Measurements from ENCODE around the gene IKZF2.

Gene IKZF2

GRCh38 chr2:213152065-213152794 lies 818 bp upstream of the IKZF2 start:
- peak in 1 of 2 experiments; percentile 55 for DNase-seq

GRCh38 chr2:213150315-213151097 lies 906 bp downstream of the IKZF2 start:
- DNase-seq = no peak

DNA sequence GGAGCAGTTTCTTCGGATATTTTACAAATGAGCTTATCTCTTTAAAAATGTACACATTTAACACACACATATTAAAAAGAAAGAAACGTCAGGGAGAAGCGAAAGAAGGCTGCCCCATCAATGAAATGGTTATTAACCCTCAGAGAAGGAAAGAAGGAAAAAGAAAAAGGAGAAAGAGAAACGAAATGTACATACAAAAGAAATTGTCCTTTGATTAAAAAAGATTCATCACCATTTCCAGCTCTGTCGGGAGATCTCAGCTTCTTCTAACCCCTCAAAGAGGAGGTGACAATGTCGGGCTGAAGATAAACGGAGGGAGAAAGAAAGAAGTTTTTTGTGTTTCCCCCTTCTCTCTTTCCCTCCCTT lies 1.5 kb downstream of the IKZF2 start:
- DNase-seq = no peak

DNA sequence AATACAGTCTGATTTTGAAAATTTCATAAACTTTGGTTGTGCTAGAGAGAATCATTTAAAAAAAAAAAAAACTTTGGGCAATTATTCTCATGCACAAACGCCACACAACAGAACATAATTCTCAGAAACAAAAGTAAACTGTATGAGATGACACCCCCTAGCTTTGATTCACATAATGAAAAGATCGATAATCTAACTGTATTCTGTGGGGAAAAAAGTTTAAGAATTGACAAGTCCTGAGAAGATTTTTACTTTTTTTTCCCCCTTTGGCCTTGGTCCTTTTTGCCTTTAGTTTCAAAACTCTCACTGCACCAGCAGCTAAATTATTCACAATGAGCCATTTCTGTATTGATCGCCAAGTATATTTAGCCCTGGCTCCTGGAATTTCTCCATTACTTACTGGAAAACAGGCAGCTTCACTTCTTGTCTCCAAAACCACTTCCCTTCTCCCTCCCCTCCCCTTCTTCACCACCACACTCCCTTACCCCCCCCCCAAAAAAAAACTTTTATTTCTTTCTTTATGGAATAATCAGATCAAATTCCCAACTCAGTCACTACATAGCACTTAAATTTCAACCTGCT lies 2.0 kb downstream of the IKZF2 start:
- DNase-seq = no peak

- no peak for DNase-seq
Observed at GRCh38 chr2:213148572-213149261, 2.7 kb downstream of the IKZF2 start.

GRCh38 chr2:213147538-213147937 lies 3.9 kb downstream of the IKZF2 start:
- DNase-seq = no peak

GRCh38 chr2:213145715-213146242 lies 5.6 kb downstream of the IKZF2 start:
- DNase-seq = no peak

DNA sequence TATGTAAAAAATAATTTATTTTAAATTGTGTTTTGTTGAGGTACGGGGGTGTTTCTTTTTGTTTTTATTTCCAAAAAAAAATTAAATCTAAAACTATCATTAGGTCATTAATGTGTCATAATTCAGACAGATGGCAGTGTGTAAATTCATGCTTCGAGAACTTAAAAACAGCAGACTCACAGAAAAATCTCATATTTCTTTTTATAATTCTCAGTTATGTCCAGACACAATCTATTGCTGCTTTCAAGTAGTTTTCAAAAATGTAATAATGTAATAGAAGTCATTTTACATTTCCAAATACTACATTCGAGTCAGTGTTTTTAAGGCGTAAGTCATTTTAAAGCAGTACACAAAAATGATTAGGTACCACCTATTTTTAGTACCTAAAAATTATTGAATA lies 14.3 kb downstream of the IKZF2 start:
- DNase-seq = no peak

DNA sequence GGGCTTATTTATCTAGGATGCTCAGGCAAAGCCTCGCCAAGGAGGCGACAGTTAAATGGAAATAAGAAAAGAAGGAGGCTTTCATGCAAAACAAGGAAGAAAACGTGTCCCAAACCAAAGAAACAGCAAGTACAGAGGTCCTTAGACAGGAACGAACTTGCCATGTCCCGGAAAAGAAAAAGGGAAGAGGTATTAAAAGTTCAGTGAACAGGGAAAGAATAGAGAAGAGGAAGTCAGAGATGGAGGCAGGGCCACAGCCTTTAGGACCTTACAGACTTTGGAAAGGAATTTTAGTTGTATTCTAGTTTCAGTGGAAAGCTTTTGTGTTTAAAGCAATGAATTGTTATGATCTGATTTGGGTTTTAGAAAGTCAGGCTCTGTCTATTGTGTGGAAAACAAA lies 22.1 kb downstream of the IKZF2 start:
- DNase-seq = no peak

- DNase-seq = no peak
Observed at GRCh38 chr2:213125646-213126347, 25.6 kb downstream of the IKZF2 start.

GRCh38 chr2:213122725-213123124 lies 28.7 kb downstream of the IKZF2 start:
- DNase-seq = peak in 1 of 2 experiments; percentile 52

DNA sequence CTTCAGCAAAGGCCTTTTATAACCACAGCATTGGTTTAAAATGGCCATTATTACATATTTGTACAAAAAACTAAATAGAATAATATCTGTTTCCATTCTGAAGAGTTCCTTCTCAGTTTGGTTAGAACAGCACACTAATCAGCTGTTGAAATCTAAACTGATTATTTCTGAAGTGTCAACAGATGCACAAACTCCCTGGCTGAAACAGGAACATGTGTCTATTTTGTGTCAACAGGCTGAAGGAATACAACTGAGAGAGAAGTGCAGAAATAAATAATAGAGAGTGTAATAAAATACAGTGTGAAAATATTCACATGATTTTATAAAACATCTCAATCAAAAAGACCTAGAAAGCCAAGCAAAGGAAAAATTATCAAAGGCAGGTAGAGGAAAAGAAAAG lies 29.7 kb downstream of the IKZF2 start:
- DNase-seq = no peak

- no peak for DNase-seq
Observed at GRCh38 chr2:213119061-213119809, 32.2 kb downstream of the IKZF2 start.

DNA sequence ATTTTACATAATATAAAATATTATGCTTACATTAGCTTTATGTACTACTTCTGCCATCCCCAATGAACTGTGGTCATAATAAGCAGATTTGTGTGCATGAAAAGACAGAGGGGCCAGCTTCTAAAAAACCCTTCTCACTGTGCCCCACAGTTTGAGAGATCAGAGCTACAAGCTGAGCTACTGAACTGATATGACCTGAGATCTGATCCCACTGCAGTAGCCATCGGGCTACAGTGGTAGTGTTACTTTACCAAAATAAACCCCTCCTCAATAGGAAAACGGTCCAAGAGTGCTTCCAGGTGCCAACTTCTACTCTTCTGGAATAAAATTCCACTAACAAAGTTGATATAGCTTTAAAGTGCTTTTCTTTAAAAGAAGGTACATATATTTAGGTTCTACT lies 43.1 kb downstream of the IKZF2 start:
- no peak for DNase-seq

DNA sequence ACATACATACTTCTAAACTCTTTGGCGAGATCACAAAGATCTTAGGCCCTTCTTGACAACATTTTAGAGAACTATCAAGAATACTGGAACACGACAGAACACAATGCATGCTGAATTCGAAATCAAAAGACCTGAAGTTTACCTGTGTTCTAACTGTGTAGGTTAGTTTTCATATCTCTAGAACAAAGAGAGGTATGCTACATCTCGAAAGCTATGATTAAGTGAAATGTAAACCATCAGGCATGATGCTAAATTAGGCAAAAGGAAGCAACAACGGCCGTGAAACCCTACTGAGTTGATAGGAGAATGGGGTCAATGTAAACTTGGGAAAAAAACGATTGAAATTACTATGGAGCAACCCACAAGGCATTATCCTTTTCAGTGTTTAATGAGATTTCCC lies 43.7 kb downstream of the IKZF2 start:
- DNase-seq = no peak

DNA sequence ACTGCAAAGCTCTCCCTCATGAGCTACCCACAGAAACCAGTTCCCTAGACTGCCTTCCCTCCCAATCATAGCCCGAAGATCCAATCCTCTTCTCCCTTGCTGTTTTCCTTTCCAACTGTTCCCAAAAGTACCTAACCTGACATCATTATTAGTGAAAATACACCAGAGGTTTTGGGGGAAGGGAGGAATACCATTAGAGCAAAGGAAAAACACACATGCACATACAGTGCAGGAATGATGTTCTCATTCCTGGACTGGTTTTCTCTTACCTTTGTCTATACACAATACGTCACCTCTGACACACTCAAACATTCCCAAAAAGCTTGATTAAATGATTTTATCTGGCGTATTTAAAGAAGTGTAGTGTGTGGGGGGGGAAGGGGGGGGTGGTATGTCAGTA lies 46.2 kb downstream of the IKZF2 start:
- no peak for DNase-seq

GRCh38 chr2:213104903-213105202 lies 46.6 kb downstream of the IKZF2 start:
- no peak for DNase-seq

GRCh38 chr2:213104092-213104902 lies 47.1 kb downstream of the IKZF2 start:
- no peak for DNase-seq

GRCh38 chr2:213101692-213102460 lies 49.5 kb downstream of the IKZF2 start:
- DNase-seq = peak in 1 of 2 experiments; percentile 37

GRCh38 chr2:213101109-213101508 lies 50.3 kb downstream of the IKZF2 start:
- no peak for DNase-seq
